ENCODE data around the gene TGDS.

Gene TGDS

GRCh38 chr13:94546061-94546839 lies 49.7 kb downstream of the TGDS start:
- Histone ChIP-seq H3K9me3 (no peaks in the 10 kb centered on the region), H3K36me3 (no peaks in the 10 kb centered on the region), H3K4me3 (ENCODE audit: low read depth, low read length) (no peak overlapping the region), H3K4me1 (no peaks in the 10 kb centered on the region), H3K27me3 (no peaks in the 10 kb centered on the region)
- TF ChIP-seq CTCF (IDR thresholded peaks at IDR 0.05; ENCODE audit: low read depth, low read length): no peak
- DNase-seq: no peak

GRCh38 chr13:94544922-94545321 lies 51.0 kb downstream of the TGDS start:
- no peak for DNase-seq
- no peak for TF ChIP-seq CTCF (IDR thresholded peaks at IDR 0.05; ENCODE audit: low read depth, low read length)
- H3K27me3 ChIP-seq: no peaks in the 10 kb centered on the region
- no peaks in the 10 kb centered on the region for H3K9me3 ChIP-seq
- H3K4me3 ChIP-seq (ENCODE audit: low read depth, low read length): no peak overlapping the region
- H3K36me3 ChIP-seq: no peaks in the 10 kb centered on the region
- no peaks in the 10 kb centered on the region for H3K4me1 ChIP-seq

GRCh38 chr13:94542917-94543316 lies 53.0 kb downstream of the TGDS start:
- no peaks in the 10 kb centered on the region for H3K36me3 ChIP-seq
- peak; percentile 8 for DNase-seq
- H3K4me1 ChIP-seq: no peaks in the 10 kb centered on the region
- no peaks in the 10 kb centered on the region for H3K9me3 ChIP-seq
- no peak overlapping the region for H3K4me3 ChIP-seq (ENCODE audit: low read depth, low read length)
- no peak for TF ChIP-seq CTCF (IDR thresholded peaks at IDR 0.05; ENCODE audit: low read depth, low read length)
- peaks cover 4% of the 10 kb centered on the region; the same call in 1 of the 2 replicates for H3K27me3 ChIP-seq

- no peak for DNase-seq
Measured at GRCh38 chr13:94537740-94538630, 58.0 kb downstream of the TGDS start.

GRCh38 chr13:94535775-94536174 lies 60.2 kb downstream of the TGDS start:
- DNase-seq: no peak
- TF ChIP-seq CTCF (IDR thresholded peaks at IDR 0.05; ENCODE audit: low read depth, low read length): no peak
- Histone ChIP-seq H3K4me3 (ENCODE audit: low read depth, low read length) (no peak overlapping the region), H3K4me1 (no peaks in the 10 kb centered on the region), H3K9me3 (no peaks in the 10 kb centered on the region), H3K36me3 (no peaks in the 10 kb centered on the region), H3K27me3 (peaks cover 4% of the 10 kb centered on the region; the same call in 1 of the 2 replicates)

More at GRCh38 chr13:94537740-94538630, 58.0 kb downstream of the TGDS start:
- Histone ChIP-seq H3K4me1 (no peaks in the 10 kb centered on the region), H3K27me3 (peaks cover 4% of the 10 kb centered on the region; the same call in 1 of the 2 replicates), H3K36me3 (no peaks in the 10 kb centered on the region), H3K4me3 (ENCODE audit: low read depth, low read length) (no peak overlapping the region), H3K9me3 (no peaks in the 10 kb centered on the region)
- no peak for TF ChIP-seq CTCF (IDR thresholded peaks at IDR 0.05; ENCODE audit: low read depth, low read length)

Data from BE2C (cell line).